GM21515 (cell line): ENCODE data around the gene MED29.

ENCODE experiments used
- ATAC-seq: cut with Tn5 transposase; IDR thresholded peaks from one replicate; pipeline ENCODE4 v1.9.1; 2021; ENCODE audit not compliant: unreplicated experiment

MED29 gene

GRCh38 chr19:39390751-39391437 lies at the start of gene MED29, which contains the start of gene PAF1:
Gene MED29 (plus strand): TSS chr19:39391378. CDS start chr19:39391423, 45 bp downstream.
Gene PAF1 (minus strand): TSS chr19:39391106. CDS start chr19:39390864, 242 bp downstream.
- ATAC-seq = peak; percentile 76

- peak; percentile 85 for ATAC-seq
Observed at GRCh38 chr19:39341719-39342604, 49.2 kb upstream of the MED29 start, which contains the start of gene SAMD4B. Gene SAMD4B (plus strand): TSS chr19:39342421. CDS start chr19:39356894, 14,473 bp downstream.

DNA sequence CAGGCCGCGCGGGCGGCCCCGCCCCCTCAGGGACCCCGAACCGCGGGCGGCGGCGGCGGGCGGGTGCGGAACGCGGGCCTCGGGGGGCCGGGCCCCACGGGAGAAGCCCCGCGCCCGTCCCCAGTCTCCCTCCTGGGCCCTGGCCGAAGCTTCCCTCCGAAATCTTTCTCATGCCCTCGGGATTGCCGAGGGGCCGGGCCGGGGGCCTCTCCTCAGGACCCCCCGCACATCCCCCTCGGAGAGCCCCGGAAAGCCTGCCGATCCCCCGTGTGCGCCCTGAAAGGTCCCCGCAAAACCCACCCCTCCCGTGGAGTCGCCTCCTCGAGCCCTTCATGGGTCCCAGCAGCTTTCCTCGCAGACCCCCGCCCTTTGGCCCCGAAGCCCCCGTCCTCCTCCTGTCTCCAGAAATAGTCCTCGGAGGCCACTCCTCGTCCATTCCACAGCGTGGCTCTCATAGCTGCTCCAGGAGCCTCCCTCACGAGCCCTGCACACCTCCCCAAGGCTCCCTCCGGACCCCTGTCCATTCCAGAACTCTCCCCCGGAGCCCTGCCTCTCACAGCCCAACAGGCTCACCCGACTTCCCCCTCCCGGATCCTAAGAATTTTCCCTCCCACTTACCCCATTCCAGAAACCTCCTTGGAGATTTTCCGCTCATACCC lies 48.4 kb upstream of the MED29 start:
- ATAC-seq = no peak

- no peak for ATAC-seq
Observed at GRCh38 chr19:39345956-39346355, 45.2 kb upstream of the MED29 start.

GRCh38 chr19:39347332-39348164 lies 43.6 kb upstream of the MED29 start:
- no peak for ATAC-seq

GRCh38 chr19:39349326-39349725 lies 41.9 kb upstream of the MED29 start:
- ATAC-seq = no peak

DNA sequence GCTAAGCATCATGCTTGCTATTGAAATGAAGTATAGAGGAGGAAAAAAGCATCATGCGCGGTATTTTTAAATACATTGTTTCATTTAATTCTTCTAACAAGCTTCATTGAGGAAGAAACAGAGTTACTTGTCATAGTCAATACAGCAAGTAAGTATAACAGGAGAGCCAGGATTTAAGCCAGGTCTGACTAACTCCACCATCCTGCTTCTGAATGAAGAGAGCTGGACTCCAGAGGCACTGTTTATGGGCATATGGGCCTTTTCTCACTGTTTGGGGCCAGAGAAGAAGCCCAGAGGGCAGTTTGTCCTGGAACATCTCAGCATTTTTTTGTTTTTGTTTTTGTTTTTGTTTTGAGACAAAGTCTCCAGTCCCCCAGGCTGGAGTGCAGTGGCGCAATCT lies 41.0 kb upstream of the MED29 start:
- ATAC-seq = no peak

DNA sequence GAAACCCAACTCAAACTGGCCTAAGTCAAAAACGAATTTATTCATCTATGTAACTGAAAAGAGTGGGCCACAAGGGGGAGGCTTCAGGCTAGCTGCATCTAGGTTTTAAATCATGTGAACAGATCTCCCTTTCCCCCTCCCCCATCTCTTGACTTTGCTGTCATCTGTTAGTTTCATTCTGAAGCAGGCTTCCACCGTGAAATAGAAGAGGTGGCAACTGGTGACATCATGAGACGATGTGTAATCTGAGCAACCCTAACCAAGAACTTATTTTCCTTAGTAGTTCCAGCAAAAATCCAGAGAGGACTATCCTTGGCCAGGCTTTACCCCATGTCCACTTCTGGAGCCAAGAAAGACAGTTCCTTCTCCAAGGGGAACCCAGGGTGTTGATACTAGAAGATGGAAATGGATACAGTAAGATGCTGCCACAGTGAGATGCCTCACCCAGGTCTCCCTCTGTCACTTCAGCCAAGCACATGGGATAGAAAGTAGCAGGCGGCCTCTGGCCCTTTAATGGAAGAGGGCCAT lies 39.6 kb upstream of the MED29 start:
- ATAC-seq = peak; percentile 60

GRCh38 chr19:39352381-39353255 lies 38.6 kb upstream of the MED29 start:
- no peak for ATAC-seq

GRCh38 chr19:39355253-39355652 lies 35.9 kb upstream of the MED29 start:
- no peak for ATAC-seq

DNA sequence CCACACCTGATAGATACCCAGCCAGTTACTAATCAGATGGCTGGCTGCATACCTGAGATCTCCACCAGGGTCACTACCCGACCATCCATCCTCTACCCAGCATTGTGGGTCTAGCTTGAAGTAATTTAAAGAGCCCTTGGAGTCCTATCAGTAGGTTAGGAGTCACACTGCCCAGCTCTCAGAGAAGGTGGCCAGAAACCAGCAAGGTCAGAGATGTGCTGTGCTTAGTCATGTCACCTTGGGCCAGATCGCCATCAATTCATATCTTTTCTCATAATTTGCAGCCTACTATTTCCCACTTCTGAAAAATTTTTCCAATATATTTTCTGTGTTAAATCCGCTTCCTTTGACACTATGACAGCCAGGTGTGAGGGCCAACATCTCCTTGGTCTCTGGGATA lies 35.1 kb upstream of the MED29 start:
- no peak for ATAC-seq

GRCh38 chr19:39356647-39357046 lies 34.5 kb upstream of the MED29 start:
- ATAC-seq = no peak

DNA sequence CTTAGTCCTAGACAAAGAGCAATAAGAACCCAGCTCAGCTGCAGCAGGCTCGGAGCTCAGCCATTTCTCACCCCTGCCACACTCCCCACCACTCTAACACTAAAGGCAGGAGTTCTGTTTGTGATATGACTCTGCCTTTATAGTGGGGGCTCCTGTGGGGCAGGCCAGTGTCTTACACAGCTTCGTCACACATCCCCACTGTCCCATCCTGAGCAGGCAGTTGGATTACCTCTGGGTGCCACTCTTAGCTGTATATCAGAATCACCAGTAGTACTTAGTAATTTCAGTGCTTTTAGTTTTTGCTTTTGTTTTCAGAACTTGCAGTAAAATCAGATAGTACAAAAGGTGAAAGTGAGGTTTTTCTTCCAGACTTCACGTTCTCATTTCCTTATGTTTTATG lies 32.2 kb upstream of the MED29 start:
- ATAC-seq = no peak

DNA sequence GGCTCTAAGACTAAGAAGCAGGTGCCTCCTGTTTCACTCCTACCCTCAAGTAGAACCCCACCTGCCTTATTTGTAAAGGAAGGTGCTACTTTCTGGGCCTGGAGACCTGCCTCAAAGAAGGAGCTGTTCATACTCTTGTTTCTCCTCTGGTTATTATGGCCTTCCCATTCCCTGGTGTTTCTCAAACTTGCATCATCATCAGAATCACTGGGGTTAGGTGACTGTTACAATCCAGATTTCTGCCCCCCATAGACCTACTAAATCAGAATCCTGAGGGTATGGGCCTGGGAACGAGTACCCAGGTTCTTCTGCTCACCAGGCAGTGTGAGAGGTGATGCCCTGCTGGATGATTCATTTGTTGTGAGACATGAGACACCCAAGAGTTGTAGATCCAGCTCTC lies 30.6 kb upstream of the MED29 start:
- no peak for ATAC-seq

DNA sequence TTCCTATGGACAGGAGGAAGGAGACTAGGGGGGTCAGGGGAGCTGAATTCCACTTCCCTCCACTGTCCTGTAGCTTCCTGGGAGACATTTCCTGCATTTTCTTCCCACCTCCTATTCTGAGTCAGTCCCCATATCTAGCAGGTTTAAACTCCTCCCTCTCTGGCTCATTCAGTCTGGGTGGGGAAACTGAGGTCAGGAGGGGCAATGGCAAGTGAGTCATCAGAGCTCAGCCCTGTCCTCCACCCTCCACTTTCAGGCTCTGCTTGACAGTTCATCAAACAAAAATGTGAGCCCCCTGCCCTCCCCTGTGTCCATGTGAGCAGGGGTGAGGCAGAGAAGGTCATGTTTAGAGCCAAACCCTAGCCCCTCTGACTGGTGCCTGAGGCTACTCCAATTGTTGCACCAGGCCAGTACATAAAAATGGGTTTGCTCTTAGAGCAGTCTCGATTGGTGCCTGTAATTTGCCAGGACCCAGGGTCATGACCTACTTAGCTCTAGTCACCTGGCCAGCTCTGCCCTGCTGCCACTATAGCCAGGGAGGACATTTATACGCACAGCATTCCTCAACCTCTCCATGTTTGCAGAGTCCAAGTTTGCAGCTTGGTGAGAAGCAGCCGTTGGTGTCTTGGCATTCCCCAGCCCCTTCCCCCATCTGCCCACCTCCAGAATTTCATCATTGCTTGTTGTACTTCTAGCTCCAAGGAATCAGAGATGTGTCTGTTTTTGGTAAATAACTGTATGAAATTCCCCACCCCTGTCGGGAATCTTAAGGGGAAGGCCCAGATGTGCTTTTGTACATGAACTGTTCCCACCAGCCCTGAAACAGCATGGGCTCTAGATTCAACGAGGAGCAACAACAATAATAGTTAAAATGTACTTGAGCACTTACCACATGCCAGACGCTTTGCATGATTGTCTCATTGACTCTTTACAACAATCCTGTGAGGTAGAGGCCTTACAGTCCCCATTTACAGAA lies 28.2 kb upstream of the MED29 start:
- ATAC-seq = no peak

- ATAC-seq = no peak
Observed at GRCh38 chr19:39363901-39364457, 27.2 kb upstream of the MED29 start.

DNA sequence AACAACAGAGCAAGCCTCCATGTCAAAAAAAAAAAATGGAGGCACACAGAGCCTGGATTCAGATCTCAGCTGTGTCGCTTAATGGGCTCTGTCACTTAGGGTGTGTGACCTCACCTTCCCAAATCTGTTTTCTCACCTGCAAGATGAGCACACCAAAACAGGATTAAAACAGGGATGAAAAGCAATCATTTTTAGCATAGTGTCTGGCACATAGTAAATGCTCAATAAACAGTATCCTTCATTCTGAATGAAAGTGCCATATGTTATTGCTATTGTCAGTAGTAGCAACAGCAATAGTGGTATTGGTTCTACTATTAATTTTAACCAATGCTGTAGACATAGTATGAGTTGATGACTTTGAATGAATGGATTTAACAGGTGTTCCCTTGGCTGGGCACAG lies 25.6 kb upstream of the MED29 start:
- ATAC-seq = no peak

GRCh38 chr19:39369200-39369599 lies 22.0 kb upstream of the MED29 start:
- no peak for ATAC-seq
